DND-41 (cell line): Measurements from ENCODE around the gene ATP6V1F.
A peak's percentile ranks its signal among the peaks of the same experiment; 100 is the strongest.

ENCODE experiments used
- ATAC-seq: fragments of 200-7000 bp; cut with Tn5 transposase; 3 replicates; pipeline ENCODE4 v1.9.1; 2021; ENCODE audit warnings: low read depth; ENCODE audit not compliant: insufficient read depth
- DNase-seq: peaks from one replicate; pipeline ENCODE4 v3.0.0-alpha.2; 2020
- H2AFZ ChIP-seq: 2 replicates; pipeline ENCODE4 v1.6.0; 2012; ENCODE audit warnings: low read depth, low read length
- H3K27ac ChIP-seq: 2 replicates; pipeline ENCODE4 v1.5.1; 2012; ENCODE audit warnings: low read length, inconsistent platforms
- H3K27me3 ChIP-seq: fragments of 200-600 bp; sonication (generic); 2 replicates; pipeline ENCODE4 v1.6.0; 2012; ENCODE audit warnings: low read length, mild to moderate bottlenecking, inconsistent platforms; ENCODE audit not compliant: insufficient read depth, poor library complexity
- H3K36me3 ChIP-seq: 2 replicates; pipeline ENCODE4 v1.5.1; 2012; ENCODE audit warnings: low read length, inconsistent platforms; ENCODE audit not compliant: insufficient read depth
- H3K4me1 ChIP-seq: 2 replicates; pipeline ENCODE4 v1.5.1; 2012; ENCODE audit warnings: mild to moderate bottlenecking, low read length; ENCODE audit not compliant: insufficient read depth
- H3K4me2 ChIP-seq: 2 replicates; pipeline ENCODE4 v1.6.0; 2012; ENCODE audit warnings: mild to moderate bottlenecking, moderate library complexity, low read length, inconsistent platforms; ENCODE audit not compliant: insufficient read depth
- H3K4me3 ChIP-seq, 2 experiments: fragments of 200-600 bp in 1 of 2; shearing (Covaris generic) in 1 of 2; 2 replicates each; pipeline ENCODE4 v1.5.1; 2012 to 2016; ENCODE audit warnings: inconsistent platforms in 2 of 2, low read length in 2 of 2, mild to moderate bottlenecking in 2 of 2, low read depth in 1 of 2, moderate library complexity in 1 of 2
- H3K79me2 ChIP-seq: 2 replicates; pipeline ENCODE4 v1.6.0; 2012; ENCODE audit warnings: low read length, inconsistent platforms; ENCODE audit not compliant: insufficient read depth
- H3K9ac ChIP-seq: 2 replicates; pipeline ENCODE4 v1.6.0; 2012; ENCODE audit warnings: low read depth, mild to moderate bottlenecking, inconsistent platforms, low read length, moderate library complexity
- H3K9me3 ChIP-seq: 2 replicates; pipeline ENCODE4 v1.5.1; 2012; ENCODE audit warnings: low read length, moderate library complexity, mild to moderate bottlenecking, inconsistent platforms; ENCODE audit not compliant: insufficient read depth, severe bottlenecking
- H4K20me1 ChIP-seq: 2 replicates; pipeline ENCODE4 v1.6.0; 2012; ENCODE audit warnings: low read length; ENCODE audit not compliant: insufficient read depth
- CTCF ChIP-seq: IDR thresholded peaks from 2 replicates; pipeline ENCODE4 v1.5.1; 2012; ENCODE audit warnings: borderline replicate concordance, low read length, moderate library complexity, mild to moderate bottlenecking; ENCODE audit not compliant: poor library complexity, severe bottlenecking; ENCODE audit errors: extremely low read depth
- EZH2 ChIP-seq: IDR thresholded peaks from 3 replicates; pipeline ENCODE4 v1.6.1; 2012; ENCODE audit warnings: borderline replicate concordance, low read depth, mild to moderate bottlenecking, moderate library complexity, low read length, inconsistent platforms; ENCODE audit not compliant: severe bottlenecking

Gene ATP6V1F

GRCh38 chr7:128879461-128879938, 16.8 kb downstream of the ATP6V1F start:
- H3K27me3 ChIP-seq: no peaks in the 10 kb centered on the region

GRCh38 chr7:128879939-128880746, 17.5 kb downstream of the ATP6V1F start:
- Histone ChIP-seq H3K79me2 (no peaks in the 10 kb centered on the region), H3K27me3 (no peaks in the 10 kb centered on the region), H3K4me1 (0 out of 2 replicates have a peak, but pooled peaks cover 4% of the 10 kb centered on the region), H2AFZ (no peak overlapping the region), H3K4me3 (no peak overlapping the region), H3K9me3 (no peaks in the 10 kb centered on the region), H3K4me2 (no peak overlapping the region), H3K27ac (no peak overlapping the region), H3K9ac (no peak overlapping the region), H4K20me1 (no peaks in the 10 kb centered on the region), H3K36me3 (no peaks in the 10 kb centered on the region)
- ATAC-seq: peak; percentile 32; the same call in 1 of the 3 replicates
- DNase-seq: no peak
- peak; percentile 51 for TF ChIP-seq CTCF
- TF ChIP-seq EZH2: no peak

More at GRCh38 chr7:128879461-128879938, 16.8 kb downstream of the ATP6V1F start:
- no peaks in the 10 kb centered on the region for H3K9me3 ChIP-seq
- no peak overlapping the region for H3K4me3 ChIP-seq
- ATAC-seq (no peak), DNase-seq (no peak)
- no peaks in the 10 kb centered on the region for H3K36me3 ChIP-seq
- no peak overlapping the region for H3K27ac ChIP-seq
- H3K79me2 ChIP-seq: no peaks in the 10 kb centered on the region
- 0 out of 2 replicates have a peak, but pooled peaks cover 4% of the 10 kb centered on the region for H3K4me1 ChIP-seq
- TF ChIP-seq CTCF: no peak
- no peak for TF ChIP-seq EZH2
- H3K4me2 ChIP-seq: no peak overlapping the region
- no peak overlapping the region for H3K9ac ChIP-seq
- no peak overlapping the region for H2AFZ ChIP-seq
- no peaks in the 10 kb centered on the region for H4K20me1 ChIP-seq

- H2AFZ ChIP-seq: no peak overlapping the region
- no peak for DNase-seq
Measured at GRCh38 chr7:128880791-128881457, 18.3 kb downstream of the ATP6V1F start.

More at GRCh38 chr7:128880791-128881457, 18.3 kb downstream of the ATP6V1F start:
- Histone ChIP-seq H3K4me1 (0 out of 2 replicates have a peak, but pooled peaks cover 4% of the 10 kb centered on the region), H3K9ac (no peak overlapping the region), H3K9me3 (no peaks in the 10 kb centered on the region), H3K36me3 (no peaks in the 10 kb centered on the region), H3K27ac (no peak overlapping the region), H3K4me2 (no peak overlapping the region), H3K27me3 (no peaks in the 10 kb centered on the region), H3K79me2 (no peaks in the 10 kb centered on the region), H3K4me3 (no peak overlapping the region), H4K20me1 (no peaks in the 10 kb centered on the region)
- ATAC-seq: no peak
- TF ChIP-seq EZH2 (no peak), CTCF (no peak)
